Smooth muscle cell (in vitro differentiated cells): ENCODE measurements around the gene NBPF4. TPM values are rescaled to one million over a fixed set of nuclear protein-coding genes. Genes with fewer than 3 reads are reported as not detected.
"Not testable (repeated sequence)": the region's sequence is repeated elsewhere in the genome, so short reads cannot be mapped to it uniquely, and the experiment has no call there.

ENCODE experiments used
- DNase-seq: peaks from one replicate; lab custom pipeline; 2025; ENCODE audit not compliant: unreplicated experiment; lab: John Stamatoyannopoulos, UW
- H2AFZ ChIP-seq: fragments of 200-600 bp; sonication (generic); 2 replicates; pipeline ENCODE4 v1.6.0; 2016; ENCODE audit warnings: antibody characterized with exemption, low read depth, mild to moderate bottlenecking
- H3F3A ChIP-seq: fragments of 200-600 bp; sonication (generic); 2 replicates; pipeline ENCODE4 v1.6.0; 2017; ENCODE audit warnings: antibody characterized with exemption, low read depth
- H3K27ac ChIP-seq: fragments of 200-600 bp; sonication (generic); 2 replicates; pipeline ENCODE4 v1.5.1; 2016; ENCODE audit warnings: low read depth, mild to moderate bottlenecking
- H3K27me3 ChIP-seq: fragments of 200-600 bp; sonication (generic); 2 replicates; pipeline ENCODE4 v1.6.1; 2016; ENCODE audit warnings: low read depth, mild to moderate bottlenecking
- H3K36me3 ChIP-seq: fragments of 200-600 bp; sonication (generic); 2 replicates; pipeline ENCODE4 v1.5.1; 2016; ENCODE audit warnings: low read depth
- H3K4me1 ChIP-seq: fragments of 200-600 bp; sonication (generic); 2 replicates; pipeline ENCODE4 v1.5.1; 2016; ENCODE audit warnings: low read depth
- H3K4me2 ChIP-seq: fragments of 200-600 bp; sonication (generic); 2 replicates; pipeline ENCODE4 v1.6.0; 2016; ENCODE audit warnings: mild to moderate bottlenecking
- H3K4me3 ChIP-seq: fragments of 200-600 bp; sonication (generic); 2 replicates; pipeline ENCODE4 v1.5.1; 2016; ENCODE audit warnings: mild to moderate bottlenecking
- H3K79me2 ChIP-seq: fragments of 200-600 bp; sonication (generic); 2 replicates; pipeline ENCODE4 v1.6.0; 2016; ENCODE audit warnings: low read depth, mild to moderate bottlenecking
- H3K9ac ChIP-seq: fragments of 200-600 bp; sonication (generic); 2 replicates; pipeline ENCODE4 v1.6.0; 2016; ENCODE audit warnings: low read depth
- H3K9me3 ChIP-seq: fragments of 200-600 bp; sonication (generic); replicated peaks from 2 replicates; pipeline ENCODE4 v1.5.1; 2016; ENCODE audit warnings: low read depth
- H4K20me1 ChIP-seq: fragments of 200-600 bp; sonication (generic); 2 replicates; pipeline ENCODE4 v1.6.0; 2016; ENCODE audit warnings: low read depth
- WGBS: methylation state at CpG from one replicate; pipeline ENCODE4 v1.1.7; 2016; ENCODE audit warnings: low lambda C conversion rate; 5-methylcytosine and 5-hydroxymethylcytosine counted together
- polyA plus RNA-seq: library from polyadenylated mRNA; unstranded; fragments of >200 nt; fragmentation: Nextera tagmentation; extraction: Ambion mirVana; gene quantifications from 2 replicates; pipeline ENCODE4 v1.2.1, GENCODE V29; 2016
- total RNA-seq: library from RNA; depleted of rRNA; stranded (reverse); fragments of >200 nt; gene quantifications from 2 replicates; pipeline ENCODE4 v1.2.3, GENCODE V29; 2014

NBPF4 gene
- not detected in 2 replicates for total RNA-seq
- polyA plus RNA-seq = not detected in 2 replicates

- not testable (repeated sequence) for H4K20me1 ChIP-seq, H3K79me2 ChIP-seq, H3K36me3 ChIP-seq, H3K9ac ChIP-seq, H3K4me2 ChIP-seq, H3K27me3 ChIP-seq, H3K4me3 ChIP-seq, H3K27ac ChIP-seq, H3F3A ChIP-seq, H3K9me3 ChIP-seq, DNase-seq, H3K4me1 ChIP-seq, H2AFZ ChIP-seq
- WGBS = no CpG with 5 or more reads among the region's 3 CpGs
Measured at GRCh38 chr1:108243976-108244375, at the start of gene NBPF4. NBPF4 (minus strand) TSS chr1:108244076; CDS start chr1:108243761, 315 bp downstream.

GRCh38 chr1:108282528-108283257 is 38.8 kb upstream of the NBPF4 start:
- not testable (repeated sequence) for H4K20me1 ChIP-seq, H3K27ac ChIP-seq, H3K79me2 ChIP-seq, H3K4me3 ChIP-seq, H3K36me3 ChIP-seq, H3F3A ChIP-seq, H2AFZ ChIP-seq, DNase-seq, H3K9me3 ChIP-seq, H3K4me2 ChIP-seq, H3K4me1 ChIP-seq, H3K27me3 ChIP-seq, H3K9ac ChIP-seq
- WGBS = no CpG with 5 or more reads among the region's 6 CpGs

- H2AFZ ChIP-seq, H3K9me3 ChIP-seq, H3K27me3 ChIP-seq, H3K4me3 ChIP-seq, H3K79me2 ChIP-seq, H3F3A ChIP-seq, H4K20me1 ChIP-seq, H3K36me3 ChIP-seq, H3K9ac ChIP-seq, H3K27ac ChIP-seq, DNase-seq, H3K4me1 ChIP-seq, H3K4me2 ChIP-seq: not testable (repeated sequence)
- WGBS = no CpG with 5 or more reads among the region's 61 CpGs
Measured at GRCh38 chr1:108272485-108273327, 28.8 kb upstream of the NBPF4 start.

GRCh38 chr1:108267097-108267496 is 23.2 kb upstream of the NBPF4 start:
- H4K20me1 ChIP-seq, H3K9ac ChIP-seq, H3K9me3 ChIP-seq, H3K36me3 ChIP-seq, H3K79me2 ChIP-seq, H2AFZ ChIP-seq, H3K27ac ChIP-seq, DNase-seq, H3F3A ChIP-seq, H3K4me1 ChIP-seq, H3K4me2 ChIP-seq, H3K4me3 ChIP-seq, H3K27me3 ChIP-seq: not testable (repeated sequence)
- WGBS = 77% methylated on average over 1 of the region's 1 CpG

GRCh38 chr1:108261967-108262366 is 18.1 kb upstream of the NBPF4 start:
- H3K9me3 ChIP-seq, H3K4me1 ChIP-seq, DNase-seq, H4K20me1 ChIP-seq, H3K36me3 ChIP-seq, H3K9ac ChIP-seq, H3K4me2 ChIP-seq, H3K4me3 ChIP-seq, H3K79me2 ChIP-seq, H2AFZ ChIP-seq, H3F3A ChIP-seq, H3K27ac ChIP-seq, H3K27me3 ChIP-seq: not testable (repeated sequence)
- WGBS = no CpG with 5 or more reads among the region's 11 CpGs

- H2AFZ ChIP-seq, H3K27ac ChIP-seq, DNase-seq, H3K4me3 ChIP-seq, H3K9ac ChIP-seq, H3K36me3 ChIP-seq, H3K9me3 ChIP-seq, H3K27me3 ChIP-seq, H3K4me2 ChIP-seq, H3F3A ChIP-seq, H3K79me2 ChIP-seq, H4K20me1 ChIP-seq, H3K4me1 ChIP-seq: not testable (repeated sequence)
- no CpG with 5 or more reads among the region's 10 CpGs for WGBS
Measured at GRCh38 chr1:108261519-108261918, 17.6 kb upstream of the NBPF4 start.

- H3K9me3 ChIP-seq, H3K4me3 ChIP-seq, H3K4me2 ChIP-seq, H3K36me3 ChIP-seq, H3K79me2 ChIP-seq, H3K4me1 ChIP-seq, H3K9ac ChIP-seq, H3K27me3 ChIP-seq, DNase-seq, H4K20me1 ChIP-seq, H2AFZ ChIP-seq, H3F3A ChIP-seq, H3K27ac ChIP-seq: not testable (repeated sequence)
- WGBS = no CpG with 5 or more reads among the region's 4 CpGs
Measured at GRCh38 chr1:108260578-108261259, 16.8 kb upstream of the NBPF4 start.

- not testable (repeated sequence) for DNase-seq, H3K4me2 ChIP-seq, H3K9me3 ChIP-seq, H3K4me3 ChIP-seq, H3K27me3 ChIP-seq, H3K79me2 ChIP-seq, H3K36me3 ChIP-seq, H3K9ac ChIP-seq, H3K27ac ChIP-seq, H3K4me1 ChIP-seq, H2AFZ ChIP-seq, H3F3A ChIP-seq, H4K20me1 ChIP-seq
Measured at GRCh38 chr1:108255426-108255825, 11.6 kb upstream of the NBPF4 start.
